GM18502 (cell line): ENCODE data around the gene REPIN1.

Source experiments
- ATAC-seq: cut with Tn5 transposase; IDR thresholded peaks from one replicate; pipeline ENCODE4 v1.9.1; 2021; ENCODE audit warnings: mild to moderate bottlenecking; ENCODE audit not compliant: unreplicated experiment, poor library complexity

The REPIN1 gene

DNA sequence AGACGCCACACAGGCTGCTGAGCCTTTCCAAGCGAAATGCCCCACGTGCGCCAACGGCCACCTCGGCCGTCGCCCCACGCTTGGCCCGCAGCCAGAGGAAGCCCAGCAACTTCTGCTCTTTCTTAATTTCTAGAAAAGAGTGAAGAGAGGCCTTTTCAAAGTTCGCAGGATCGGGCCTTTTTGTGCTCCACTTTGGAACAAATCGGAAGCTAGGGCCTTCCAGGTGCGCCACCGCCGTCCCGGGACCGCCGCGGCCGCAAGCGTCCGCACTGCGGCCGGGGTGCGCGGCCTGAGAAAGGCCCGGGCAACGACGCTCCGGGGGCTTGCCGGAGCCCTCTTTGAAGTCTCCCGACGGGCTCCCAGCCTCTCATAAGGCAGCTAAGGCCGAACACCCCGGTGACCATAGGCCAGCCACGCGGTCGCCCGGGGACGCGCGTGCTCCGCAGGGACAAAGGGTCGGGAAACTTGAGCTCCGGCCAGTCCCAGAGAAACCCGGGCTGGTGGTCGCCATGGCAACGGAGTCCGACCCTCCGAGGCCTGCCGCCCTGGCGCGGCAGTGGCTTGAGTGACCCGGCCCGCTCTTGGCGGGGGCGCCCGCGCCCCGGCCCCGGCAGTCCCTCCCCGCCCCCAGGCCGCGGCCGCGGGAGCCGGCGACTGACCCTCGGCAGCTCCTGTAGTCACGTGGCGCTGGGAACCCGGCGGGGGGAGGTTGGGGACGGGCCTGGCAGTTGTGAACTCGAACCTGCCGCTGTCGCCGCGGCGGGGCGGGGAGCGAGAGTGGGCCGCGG is at the start of gene REPIN1:
Gene REPIN1, plus strand, starts transcription at position 727 of the 788 bp plus-strand sequence. CDS start 890 bp downstream, outside the sequence.
- peak; percentile 54 for ATAC-seq

DNA sequence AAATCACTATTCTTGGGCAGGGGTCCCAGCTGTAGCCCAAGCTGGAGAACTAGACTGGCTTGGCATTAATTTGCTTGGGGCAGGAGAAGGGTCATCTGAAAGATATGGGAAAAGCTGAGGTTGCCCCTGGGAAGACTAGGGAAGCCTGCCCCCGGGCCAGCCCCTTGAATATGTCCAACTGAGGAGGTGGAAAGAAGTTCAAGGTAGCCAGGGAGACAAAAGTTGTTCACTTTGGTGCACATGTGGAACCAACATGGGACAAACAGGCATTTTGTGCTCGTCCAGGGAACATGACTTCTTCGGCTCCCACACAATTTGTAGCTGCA is 46.9 kb upstream of the REPIN1 start:
- no peak for ATAC-seq

DNA sequence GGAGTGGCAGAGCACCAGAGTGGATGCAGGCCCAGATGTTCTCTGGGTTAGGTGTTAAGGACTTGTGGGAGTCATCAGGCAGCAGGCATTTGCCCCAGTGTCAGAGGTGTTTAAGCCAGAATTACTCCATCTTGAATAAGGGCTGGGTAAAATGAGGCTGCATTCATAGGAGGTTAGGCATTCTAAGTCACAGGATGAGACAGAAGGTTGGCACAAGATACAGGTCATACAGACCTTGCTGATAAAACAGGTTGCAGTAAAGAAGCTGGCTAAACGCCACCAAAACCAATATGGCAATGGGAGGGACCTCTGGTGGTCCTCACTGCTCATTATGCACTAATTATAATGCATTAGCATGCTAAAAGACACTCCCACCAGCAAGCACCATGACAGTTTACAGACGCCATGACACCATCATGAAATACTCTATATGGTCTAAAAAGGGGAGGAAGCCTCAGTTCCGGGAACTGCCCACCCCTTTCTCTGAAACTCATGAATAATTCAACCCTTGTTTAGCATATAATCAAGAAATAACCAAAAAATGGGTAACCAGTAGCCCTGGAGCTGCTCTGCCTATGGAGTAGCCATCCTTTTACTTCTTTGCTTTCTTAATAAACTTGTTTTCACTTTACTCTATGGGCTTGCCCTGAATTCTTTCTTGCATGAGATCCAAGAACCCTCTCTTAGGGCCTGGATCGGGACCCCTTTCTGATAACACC is 46.3 kb upstream of the REPIN1 start:
- no peak for ATAC-seq

DNA sequence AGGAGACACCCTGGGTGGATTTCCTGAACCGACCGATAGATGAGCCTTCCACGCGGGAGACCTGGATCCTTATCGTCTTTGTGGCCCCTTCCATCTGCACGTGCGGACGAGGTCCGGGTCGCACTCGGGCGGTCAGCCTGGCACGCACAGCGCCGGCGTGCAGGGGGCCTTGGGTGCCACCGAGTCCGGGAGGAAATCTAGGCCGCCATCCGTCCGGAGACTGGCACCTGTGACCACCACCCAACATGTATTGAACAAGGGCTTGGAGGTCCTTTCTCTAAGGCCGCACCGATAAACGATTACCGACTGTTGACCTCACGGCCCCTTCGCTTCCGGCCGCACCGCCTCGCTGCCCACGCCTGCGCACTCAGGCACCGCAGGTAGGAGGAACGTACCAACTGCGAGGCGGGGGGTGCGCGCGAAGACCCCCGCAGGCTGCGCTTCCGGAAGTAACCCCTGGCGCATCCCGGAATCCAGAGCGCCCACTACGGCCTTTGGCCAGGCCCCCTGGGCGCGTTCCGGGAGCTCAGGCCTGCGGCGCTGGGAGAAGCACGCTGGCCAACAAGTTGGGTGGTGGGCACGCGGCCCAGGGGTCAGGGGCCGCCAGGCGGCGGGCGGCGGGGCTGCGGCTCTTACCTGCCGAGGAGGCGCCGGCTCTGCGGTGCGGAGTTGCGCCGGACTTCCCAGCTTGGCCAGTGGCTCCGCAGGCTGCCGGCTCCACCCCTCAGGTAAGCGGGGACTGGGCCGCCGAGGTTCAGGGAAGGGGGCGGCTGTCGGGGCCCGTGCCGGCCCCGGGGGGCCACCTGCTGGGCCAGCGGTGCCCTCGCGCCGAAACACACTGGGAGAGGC is 45.6 kb upstream of the REPIN1 start, which contains the start of the genes ACTR3C and LRRC61:
Gene ACTR3C, minus strand, starts transcription at position 713 of the 849 bp plus-strand sequence. CDS start 28,249 bp downstream, outside the sequence.
Gene LRRC61, plus strand, starts transcription at position 523 of the 849 bp plus-strand sequence. CDS start 13,507 bp downstream, outside the sequence.
- ATAC-seq = peak; percentile 52

DNA sequence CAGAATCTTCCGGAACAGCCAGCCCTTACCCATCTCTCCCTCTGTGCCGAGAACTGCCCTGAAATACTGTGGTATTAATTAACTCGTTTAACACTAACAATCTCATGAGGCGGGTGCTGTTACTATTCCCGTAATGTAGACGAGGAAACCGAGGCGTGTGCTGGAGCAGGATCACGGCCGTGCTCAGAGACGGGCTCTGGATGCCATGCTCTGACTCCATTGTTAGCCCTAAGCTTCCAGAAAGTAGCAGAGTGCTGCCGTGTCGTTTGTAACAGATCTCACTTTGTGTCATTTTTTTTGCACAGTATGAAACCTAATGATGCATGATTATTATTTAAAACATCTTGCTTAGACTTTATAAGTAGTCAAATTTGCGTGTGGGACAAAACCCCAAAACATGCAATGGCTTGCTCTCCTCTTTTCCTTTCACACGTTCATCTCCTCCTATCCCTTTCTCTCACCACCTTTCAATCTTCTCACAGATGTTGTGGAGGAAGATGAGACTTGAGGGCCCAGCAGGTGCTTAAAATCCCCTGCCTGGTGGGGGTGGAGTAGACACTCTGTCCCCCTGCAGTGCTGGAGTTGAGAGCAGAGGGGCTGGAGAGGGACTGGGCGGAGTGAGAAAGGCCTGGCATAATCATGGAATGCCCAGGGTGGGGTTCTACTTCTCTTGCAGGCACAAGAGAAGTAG is 44.8 kb upstream of the REPIN1 start:
- ATAC-seq = peak; percentile 17

DNA sequence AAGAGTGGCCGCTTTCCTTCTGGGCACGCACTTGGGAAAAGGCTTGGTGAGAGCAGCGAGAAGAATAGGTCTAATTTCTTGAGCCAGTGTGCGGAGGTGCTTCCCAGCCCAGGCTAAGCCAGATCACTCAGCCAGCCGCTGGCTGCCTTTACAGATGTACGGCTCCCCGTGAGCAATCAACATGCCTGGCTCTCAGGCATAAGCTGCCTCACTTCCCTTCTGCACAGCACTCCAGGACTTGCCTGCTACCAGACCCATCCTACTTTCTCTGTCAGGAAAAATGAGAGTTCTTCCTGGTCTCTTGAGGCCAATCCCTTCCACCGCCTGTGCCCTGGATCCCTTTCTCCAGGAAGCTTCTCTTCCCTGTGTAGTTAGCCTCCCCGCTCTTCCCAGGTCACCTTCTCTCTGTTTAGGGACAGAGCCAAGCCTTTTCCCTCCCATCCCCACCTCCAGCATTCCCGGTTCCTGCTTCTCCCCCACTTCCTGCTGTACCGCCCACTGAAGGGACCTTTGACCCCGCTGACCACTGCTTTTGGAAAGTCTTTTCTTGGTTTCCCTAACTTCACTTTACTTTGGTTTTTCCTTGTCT is 44.2 kb upstream of the REPIN1 start:
- no peak for ATAC-seq

DNA sequence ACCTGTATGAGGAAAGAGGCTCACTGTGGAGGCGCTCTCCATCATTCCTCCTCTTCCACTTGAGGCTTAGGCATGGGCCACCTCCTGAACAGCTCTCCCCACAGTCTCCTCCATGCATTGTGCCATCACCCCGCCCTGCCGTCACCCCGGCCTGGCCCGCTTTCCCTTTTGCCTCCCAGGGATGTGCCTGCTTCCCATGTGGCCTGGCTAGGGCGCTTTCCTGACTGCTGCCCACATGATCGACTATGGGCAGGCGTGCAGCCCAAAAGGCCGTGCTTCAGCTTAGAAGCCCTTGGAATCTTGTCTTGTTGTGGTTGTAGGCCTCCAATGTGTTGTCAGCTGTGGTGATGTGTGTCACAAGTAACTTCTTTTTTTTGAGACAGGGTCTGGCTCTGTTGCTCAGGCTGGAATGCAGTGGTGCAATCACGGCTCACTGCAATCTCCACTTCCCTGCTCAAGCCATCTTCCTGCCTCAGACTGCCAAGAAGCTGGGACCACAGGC is 43.5 kb upstream of the REPIN1 start:
- ATAC-seq = no peak

- no peak for ATAC-seq
Measured at GRCh38 chr7:150325901-150326300, 42.7 kb upstream of the REPIN1 start.

DNA sequence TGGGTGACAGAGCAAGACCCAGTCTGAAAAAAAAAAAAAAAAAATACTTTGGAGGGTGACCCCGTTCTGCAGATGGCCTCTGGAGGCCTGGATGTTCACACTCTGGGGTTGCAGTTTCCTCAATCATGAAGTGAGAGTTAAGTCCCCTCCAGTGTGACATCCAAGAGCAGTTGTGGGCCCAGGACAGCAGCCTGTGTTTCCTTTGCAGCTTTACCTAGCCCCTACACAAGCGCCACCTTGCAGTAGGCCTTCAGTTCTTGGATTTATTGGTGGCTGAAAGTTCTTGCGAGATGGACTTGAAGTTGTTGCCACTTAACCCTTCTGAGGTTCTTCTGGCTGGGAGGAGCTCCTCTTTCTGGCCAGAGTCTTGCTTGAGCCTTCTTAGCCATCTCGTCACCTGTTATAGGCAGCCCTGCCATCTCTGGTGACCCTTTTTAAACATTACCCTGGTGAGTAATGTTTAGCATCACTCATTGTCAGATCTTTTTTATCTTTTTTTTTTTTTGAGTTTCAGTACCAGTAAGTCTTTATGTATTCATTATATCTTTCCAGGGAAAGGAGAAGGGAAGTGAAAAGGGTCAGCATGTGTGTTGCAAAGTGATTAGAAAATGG is 41.9 kb upstream of the REPIN1 start:
- no peak for ATAC-seq

DNA sequence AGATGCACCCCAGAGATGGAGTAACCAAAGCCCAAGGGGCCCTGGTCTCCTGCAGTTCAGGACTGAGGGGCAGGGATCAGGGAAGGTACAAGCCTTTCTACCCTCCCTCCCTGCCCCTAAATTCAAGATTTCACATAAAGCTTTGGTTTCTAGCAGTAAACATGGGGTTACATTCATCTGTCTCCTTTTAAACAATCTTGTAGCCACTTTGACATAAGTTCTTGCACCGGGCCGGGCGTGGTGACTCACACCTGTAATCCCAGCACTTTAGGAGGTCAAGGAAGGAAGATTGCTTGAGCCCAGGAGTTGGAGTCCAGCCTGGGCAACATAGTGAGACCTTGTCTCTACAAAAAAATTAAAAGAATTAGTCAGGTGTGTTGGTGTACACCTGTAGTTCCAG is 41.3 kb upstream of the REPIN1 start:
- ATAC-seq = no peak

DNA sequence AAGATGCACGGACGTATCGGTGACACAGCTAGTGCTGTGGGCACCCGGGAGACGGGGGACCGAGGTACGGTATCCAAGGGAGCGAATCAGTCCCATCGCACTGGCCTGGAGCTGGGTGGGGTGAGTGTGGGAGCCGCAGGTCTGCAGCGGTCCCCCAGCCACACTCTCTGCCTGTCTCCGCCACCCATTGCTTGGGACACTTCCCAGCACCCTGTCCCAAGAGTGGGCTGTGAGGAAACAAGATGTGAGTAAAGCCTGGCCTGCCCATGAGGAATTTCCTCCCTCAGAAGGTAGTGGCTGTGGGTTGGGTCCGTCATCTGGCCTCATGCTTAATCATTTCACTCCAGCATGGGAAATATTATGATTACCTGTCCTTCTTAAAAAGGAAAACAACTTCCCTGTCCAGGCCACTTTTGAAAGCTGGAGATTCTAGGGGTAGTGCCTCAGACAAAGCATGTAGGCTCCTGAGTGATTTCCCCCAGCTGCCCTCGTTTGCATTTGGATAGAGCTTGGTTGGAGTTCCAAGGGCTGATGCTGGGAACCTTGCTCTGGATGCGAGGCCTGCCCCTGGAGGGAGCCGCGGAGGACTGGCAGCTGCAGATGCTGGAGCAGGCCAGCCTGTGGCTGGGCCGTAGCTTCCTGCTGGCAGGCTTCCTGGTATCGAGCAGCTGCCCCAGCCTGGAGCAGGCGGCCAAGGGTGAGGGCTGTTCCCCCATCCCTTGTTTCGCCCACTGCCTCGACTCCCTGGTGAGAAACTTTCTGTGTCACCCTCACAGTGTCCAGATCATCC is 39.1 kb upstream of the REPIN1 start:
- no peak for ATAC-seq

DNA sequence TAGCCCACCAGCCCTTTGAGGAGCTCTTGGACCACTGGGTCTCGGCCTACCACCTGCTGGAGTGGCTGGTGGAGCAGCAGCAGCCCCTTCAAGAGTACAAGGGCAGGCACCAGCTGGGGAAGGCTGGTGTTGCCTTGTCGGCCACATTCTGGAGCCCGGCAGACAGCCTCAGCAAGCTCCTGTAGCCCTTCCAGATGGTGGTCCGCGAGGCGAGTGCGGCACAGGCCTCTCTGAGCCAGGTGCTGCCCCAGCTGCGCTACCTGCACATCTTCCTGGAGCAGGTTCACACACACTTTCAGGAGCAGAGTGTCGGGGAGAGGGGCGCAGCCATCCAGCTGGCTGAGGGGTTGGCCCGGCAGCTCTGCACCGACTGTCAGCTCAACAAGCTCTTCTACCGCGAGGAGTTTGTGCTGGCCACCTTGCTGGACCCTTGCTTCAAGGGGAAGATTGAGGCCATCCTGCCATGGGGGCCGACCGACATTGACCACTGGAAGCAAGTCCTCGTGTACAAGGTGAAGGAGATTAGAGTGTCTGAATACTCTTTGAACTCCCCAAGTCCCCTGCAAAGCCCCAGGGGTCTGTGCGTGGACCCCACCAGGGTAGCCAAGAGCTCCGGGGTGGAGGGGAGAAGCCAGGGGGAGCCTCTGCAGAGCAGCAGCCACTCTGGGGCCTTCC is 38.3 kb upstream of the REPIN1 start:
- no peak for ATAC-seq

DNA sequence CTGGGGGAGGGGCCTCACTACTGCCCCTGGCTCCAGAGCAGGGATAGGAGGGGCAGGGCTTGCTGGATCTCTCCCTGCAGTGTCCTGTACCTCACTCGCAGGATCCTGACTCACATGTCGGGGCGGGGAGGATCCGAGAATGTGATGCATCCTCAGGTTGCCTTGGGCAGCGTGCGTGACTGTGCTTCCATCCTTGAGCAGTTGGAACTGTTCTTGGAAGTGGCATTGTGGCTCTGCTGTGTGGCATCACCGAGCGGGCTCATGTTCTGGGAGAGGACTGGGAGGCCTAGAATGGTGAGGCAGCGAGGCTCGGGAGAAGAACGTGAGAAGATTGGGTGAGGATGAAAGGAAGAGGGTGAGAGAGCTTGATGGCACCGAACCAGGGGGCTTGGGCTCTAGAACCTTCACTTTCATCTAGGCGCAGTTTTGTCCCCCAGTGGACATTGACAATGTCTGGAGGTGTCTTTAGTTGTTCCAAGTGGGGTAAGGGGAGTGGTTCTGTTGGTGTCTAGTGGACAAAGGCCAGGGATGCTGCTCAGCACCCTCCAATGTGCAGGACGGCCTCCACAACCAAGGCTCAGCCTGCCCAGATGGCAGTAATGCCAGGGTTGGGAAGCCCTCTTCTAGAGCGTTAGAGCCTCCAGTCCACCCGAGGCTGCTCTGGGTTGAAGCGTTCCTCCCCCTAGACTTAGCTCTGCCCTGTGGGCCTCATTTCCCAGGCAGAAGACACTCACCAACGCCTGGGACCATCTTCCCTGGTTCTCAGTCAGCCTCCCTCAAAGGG is 35.6 kb upstream of the REPIN1 start:
- ATAC-seq = no peak

DNA sequence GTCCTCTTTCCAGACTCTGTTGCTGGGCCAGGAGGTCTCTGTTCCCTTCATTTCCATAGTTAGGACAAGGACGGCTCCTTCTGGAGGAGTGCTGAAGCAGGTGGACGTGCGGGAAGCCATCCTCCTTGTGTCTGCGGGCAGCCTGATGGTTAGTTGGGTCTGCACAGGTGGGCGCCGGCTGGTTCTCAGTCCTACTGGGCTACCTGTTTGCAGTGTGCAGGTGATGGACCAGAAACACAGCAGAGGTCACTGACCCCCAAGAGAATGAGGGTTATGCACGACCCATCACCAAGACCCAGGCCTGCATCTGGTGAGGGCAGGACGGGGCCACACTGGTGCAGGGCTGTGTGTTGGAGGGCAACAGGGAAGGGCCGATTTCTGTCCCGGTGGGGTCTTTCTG is 35.0 kb upstream of the REPIN1 start:
- no peak for ATAC-seq

- no peak for ATAC-seq
Measured at GRCh38 chr7:150334108-150334507, 34.5 kb upstream of the REPIN1 start.

DNA sequence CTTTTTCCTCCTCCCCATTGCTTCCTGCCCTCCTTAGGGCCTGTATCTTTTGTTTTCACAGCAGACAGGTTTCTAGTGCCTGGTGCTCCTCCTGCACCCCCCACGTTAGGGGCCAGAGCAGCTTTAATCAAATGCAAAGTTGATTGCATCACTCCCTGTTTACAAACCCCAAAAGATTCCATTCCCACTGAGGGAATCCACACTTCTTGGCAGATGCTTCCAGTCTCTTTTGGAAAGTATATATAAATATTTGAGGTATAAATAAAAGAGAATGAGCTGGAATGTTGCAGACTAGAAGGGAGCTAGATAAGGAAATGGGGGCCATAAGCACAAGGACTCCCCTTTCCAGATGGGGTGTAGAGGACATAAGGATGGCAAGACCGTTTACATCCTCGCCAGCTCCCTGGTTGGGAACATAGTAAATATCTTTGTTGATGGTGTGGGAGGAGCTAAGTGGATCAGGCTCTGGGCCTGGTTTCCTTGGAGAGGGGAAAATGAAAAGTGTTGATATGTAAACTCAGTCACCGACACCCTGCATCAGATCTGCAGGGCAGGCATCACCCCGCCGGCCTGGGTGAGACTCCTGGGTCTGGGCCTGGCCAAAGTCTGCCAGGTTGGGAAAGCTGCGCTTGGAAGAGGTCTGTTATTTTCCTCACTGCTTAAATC is 33.4 kb upstream of the REPIN1 start:
- ATAC-seq = no peak

- no peak for ATAC-seq
Measured at GRCh38 chr7:150335774-150336112, 32.9 kb upstream of the REPIN1 start.
